ENCODE results near the gene HYLS1. TPM values are rescaled to one million over a fixed set of nuclear protein-coding genes. Genes with fewer than 3 reads are reported as not detected.
"Not testable (repeated sequence)": the region's sequence is repeated elsewhere in the genome, so short reads cannot be mapped to it uniquely, and the experiment has no call there.

Gene HYLS1, protein sequence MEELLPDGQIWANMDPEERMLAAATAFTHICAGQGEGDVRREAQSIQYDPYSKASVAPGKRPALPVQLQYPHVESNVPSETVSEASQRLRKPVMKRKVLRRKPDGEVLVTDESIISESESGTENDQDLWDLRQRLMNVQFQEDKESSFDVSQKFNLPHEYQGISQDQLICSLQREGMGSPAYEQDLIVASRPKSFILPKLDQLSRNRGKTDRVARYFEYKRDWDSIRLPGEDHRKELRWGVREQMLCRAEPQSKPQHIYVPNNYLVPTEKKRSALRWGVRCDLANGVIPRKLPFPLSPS
- 1 to 10 TPM in 5 of 6 donors, under 1 TPM in 1; 0.55 to 6.3 (median 3.8) TPM for total RNA-seq

DNA sequence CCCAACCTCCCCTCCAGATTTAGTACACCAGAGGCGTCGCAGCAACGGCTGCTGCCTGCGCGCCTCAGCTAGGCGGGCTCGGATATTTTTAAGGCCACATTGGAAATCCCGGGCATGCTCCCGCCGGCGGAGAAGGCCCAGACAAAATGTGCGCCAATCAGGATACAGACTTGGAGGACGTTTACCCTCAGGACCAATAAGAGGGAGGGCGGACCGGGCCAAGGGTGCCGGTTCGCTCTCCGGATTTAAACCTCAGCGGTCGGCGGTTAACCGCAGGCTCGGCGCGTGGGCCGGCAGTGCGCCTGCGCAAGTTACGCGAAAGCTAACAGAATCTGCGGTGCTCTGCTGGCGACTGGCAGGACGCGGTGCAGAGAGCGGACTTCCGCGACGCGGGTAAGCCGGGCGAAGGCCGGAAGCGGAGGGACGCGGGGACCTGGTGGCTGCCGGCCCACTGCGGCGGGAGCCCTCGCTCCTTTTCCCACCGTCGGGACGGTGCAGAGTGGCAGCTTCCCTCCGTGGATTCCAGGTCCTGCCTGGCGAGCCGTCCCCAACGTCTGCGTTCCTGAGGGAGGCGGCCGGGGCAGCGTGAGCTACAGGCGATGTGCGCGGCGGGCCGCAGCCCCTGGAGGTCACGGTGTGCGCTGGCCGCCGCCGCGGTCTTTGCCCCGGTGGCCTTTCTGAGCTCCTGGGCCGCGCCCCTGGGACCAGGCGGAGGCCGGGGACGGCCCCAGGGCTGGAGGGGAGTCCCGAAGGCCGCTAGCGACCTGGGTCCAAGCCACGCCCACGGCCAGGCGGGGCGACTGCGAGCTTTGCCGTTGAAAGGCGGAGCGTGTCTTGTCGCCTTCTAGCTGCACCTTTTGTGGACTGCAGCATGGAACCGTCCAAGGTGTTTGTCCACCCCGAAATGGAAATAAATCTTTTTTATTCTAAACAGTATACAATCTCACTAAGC is at the start of gene HYLS1:
Gene HYLS1, plus strand, starts transcription at position 296 of the 952 bp plus-strand sequence. CDS start 11,701 bp downstream, outside the sequence.
- H3K4me3 ChIP-seq: peak within 1 kb of the TSS; percentile 61 to 79 (median 76)
- TF ChIP-seq POLR2AphosphoS5 (IDR thresholded peaks at IDR 0.05) (peak; percentile 76 to 84), EP300 (IDR thresholded peaks at IDR 0.05) (peak in 1 of 4 donors; percentile 27), POLR2A (IDR thresholded peaks at IDR 0.05) (peak in 3 of 4 donors; percentile 40 to 74 (median 71))
- TF ChIP-seq, protein P1, sequence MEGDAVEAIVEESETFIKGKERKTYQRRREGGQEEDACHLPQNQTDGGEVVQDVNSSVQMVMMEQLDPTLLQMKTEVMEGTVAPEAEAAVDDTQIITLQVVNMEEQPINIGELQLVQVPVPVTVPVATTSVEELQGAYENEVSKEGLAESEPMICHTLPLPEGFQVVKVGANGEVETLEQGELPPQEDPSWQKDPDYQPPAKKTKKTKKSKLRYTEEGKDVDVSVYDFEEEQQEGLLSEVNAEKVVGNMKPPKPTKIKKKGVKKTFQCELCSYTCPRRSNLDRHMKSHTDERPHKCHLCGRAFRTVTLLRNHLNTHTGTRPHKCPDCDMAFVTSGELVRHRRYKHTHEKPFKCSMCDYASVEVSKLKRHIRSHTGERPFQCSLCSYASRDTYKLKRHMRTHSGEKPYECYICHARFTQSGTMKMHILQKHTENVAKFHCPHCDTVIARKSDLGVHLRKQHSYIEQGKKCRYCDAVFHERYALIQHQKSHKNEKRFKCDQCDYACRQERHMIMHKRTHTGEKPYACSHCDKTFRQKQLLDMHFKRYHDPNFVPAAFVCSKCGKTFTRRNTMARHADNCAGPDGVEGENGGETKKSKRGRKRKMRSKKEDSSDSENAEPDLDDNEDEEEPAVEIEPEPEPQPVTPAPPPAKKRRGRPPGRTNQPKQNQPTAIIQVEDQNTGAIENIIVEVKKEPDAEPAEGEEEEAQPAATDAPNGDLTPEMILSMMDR (IDR thresholded peaks at IDR 0.05): peak in 4 of 6 experiments; percentile 3 to 43 (median 30)
- no peaks in the 10 kb centered on the region for H3K9me3 ChIP-seq
- peak within 1 kb of the TSS; percentile 84 to 94 (median 92) for H3K27ac ChIP-seq
- DNase-seq (peak; percentile 95 to 99), ATAC-seq (ENCODE audit: low FRiP score in 2 of 2) (peak; percentile 98 to 99)
- WGBS, 2 donors: 0 to 2% methylated on average over 5 to 78 of the region's 91 CpGs
- H3K4me1 ChIP-seq: peaks cover 5 to 21% (median 11%) of the 10 kb centered on the region in 4 donors
- peaks cover 0 to 7% (median 0%) of the 10 kb centered on the region in 4 donors for H3K36me3 ChIP-seq
- H3K27me3 ChIP-seq: no peaks in the 10 kb centered on the region

DNA sequence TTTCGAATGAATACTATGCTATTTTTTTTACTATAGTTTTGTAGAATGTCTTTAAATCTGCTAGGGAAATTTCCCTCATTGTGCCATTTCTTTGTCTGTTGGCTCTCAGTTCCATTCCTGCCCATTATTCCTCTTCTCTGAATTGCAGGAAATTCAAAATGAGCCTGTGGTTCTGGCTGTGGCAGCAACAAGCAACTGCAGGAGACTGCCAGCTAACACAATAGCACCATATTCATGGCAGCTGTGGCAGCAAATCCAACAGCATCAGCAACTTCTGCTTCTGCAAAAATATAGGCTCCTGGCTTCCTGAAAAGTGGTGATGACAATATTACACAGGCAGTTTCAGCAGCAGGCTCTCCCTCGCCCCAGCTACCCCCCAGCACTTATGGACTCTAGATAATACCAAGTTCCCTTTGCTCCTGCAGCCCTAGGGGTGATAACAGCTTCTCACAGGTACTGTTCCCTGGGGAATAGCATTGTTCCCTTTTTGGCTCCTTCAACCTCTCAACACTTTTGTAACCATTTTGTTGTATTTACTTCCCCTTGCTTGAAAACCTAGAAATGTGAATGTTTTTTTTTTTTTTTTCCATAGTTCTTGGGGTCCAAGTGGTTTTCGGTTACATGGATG is 45.0 kb upstream of the HYLS1 start:
- Histone ChIP-seq H3K4me1 (no peaks in the 10 kb centered on the region), H3K27ac (no peak overlapping the region), H3K27me3 (no peaks in the 10 kb centered on the region), H3K36me3 (no peaks in the 10 kb centered on the region), H3K9me3 (peaks cover 6 to 22% (median 16%) of the 10 kb centered on the region in 4 donors), H3K4me3 (no peak overlapping the region)
- ATAC-seq (ENCODE audit: low FRiP score in 2 of 2): no peak
- DNase-seq: no peak
- TF ChIP-seq POLR2AphosphoS5 (IDR thresholded peaks at IDR 0.05): no peak
- TF ChIP-seq, protein P1 (IDR thresholded peaks at IDR 0.05): no peak
- TF ChIP-seq POLR2A (IDR thresholded peaks at IDR 0.05): no peak
- TF ChIP-seq EP300 (IDR thresholded peaks at IDR 0.05): no peak
- WGBS, 2 donors: 72 to 77% methylated on average over 3 of the region's 3 CpGs

DNA sequence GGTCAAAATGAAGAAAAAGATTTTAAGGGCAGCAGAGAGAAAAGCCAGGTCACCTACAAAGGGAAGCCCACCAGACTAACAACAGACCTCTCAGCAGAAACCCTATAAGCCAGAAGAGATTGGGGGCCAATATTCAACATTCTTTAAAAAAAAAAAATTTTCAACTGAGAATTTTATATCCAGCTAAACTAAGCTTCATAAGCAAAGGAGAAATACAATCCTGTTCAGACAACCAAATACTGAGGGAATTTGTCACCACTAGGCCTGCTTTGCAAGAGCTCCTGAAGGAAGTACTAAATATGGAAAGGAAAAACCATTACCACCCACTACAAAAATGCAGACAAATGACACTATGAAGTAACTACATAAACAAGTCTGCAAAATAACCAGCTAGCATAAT is 41.3 kb upstream of the HYLS1 start:
- TF ChIP-seq, protein P1 (IDR thresholded peaks at IDR 0.05): no peak
- no peak for TF ChIP-seq POLR2AphosphoS5 (IDR thresholded peaks at IDR 0.05)
- TF ChIP-seq POLR2A (IDR thresholded peaks at IDR 0.05): no peak
- TF ChIP-seq EP300 (IDR thresholded peaks at IDR 0.05): no peak
- Histone ChIP-seq H3K9me3 (peaks cover 6 to 22% (median 16%) of the 10 kb centered on the region in 4 donors), H3K36me3 (no peaks in the 10 kb centered on the region), H3K4me3 (no peak overlapping the region), H3K27me3 (no peaks in the 10 kb centered on the region), H3K4me1 (no peaks in the 10 kb centered on the region), H3K27ac (no peak overlapping the region)
- no peak for ATAC-seq (ENCODE audit: low FRiP score in 2 of 2)
- no peak for DNase-seq

DNA sequence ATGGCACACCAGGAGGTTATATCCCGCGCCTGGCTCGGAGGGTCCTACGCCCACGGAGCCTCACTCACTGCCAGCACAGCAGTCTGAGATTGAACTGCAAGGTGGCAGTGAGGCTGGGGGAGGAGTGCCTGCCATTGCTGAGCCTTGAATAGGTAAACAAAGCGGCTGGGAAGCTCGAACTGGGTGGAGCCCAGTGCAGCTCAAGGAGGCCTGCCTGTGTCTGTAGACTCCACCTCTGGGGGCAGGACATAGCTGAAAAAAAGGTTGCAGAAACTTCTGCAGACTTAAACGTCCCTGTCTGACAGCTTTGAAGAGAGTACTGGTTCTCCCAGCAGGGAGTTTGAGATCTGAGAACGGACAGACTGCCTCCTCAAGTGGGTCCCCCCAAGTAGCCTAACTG is 29.8 kb upstream of the HYLS1 start:
- WGBS, 2 donors: 89 to 94% methylated on average over 7 to 9 of the region's 9 CpGs
- H3K9me3 ChIP-seq, H3K36me3 ChIP-seq: not testable (repeated sequence)

DNA sequence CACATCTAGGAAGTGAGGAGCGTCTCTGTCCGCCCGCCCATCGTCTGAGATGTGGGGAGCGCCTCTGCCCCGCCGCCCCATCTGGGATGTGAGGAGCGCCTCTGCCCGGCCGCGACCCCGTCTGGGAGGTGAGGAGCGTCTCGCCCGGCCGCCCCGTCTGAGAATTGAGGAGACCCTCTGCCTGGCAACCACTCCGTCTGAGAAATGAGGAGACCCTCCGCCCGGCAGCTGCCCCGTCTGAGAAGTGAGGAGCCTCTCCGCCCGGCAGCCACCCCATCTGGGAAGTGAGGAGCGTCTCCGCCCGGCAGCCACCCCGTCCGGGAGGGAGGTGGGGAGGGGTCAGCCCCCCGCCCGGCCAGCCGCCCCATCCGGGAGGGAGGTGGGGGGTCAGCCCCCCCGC is 24.7 kb upstream of the HYLS1 start:
- H3K36me3 ChIP-seq; H3K9me3 ChIP-seq; H3K27me3 ChIP-seq; ATAC-seq (ENCODE audit: low FRiP score in 2 of 2); H3K4me1 ChIP-seq; H3K4me3 ChIP-seq; H3K27ac ChIP-seq: not testable (repeated sequence)
- 90% methylated on average over 8 of the region's 33 CpGs; no CpG with 5 or more reads in 1 of the 2 donors for WGBS, 2 donors
- peak in 1 of 2 donors; percentile 63 for DNase-seq

More for the DNA sequence above, 29.8 kb upstream of the HYLS1 start:
- not testable (repeated sequence) for H3K27ac ChIP-seq; H3K4me3 ChIP-seq; H3K4me1 ChIP-seq; H3K27me3 ChIP-seq; ATAC-seq (ENCODE audit: low FRiP score in 2 of 2)
- DNase-seq: peak in 1 of 2 donors; percentile 32

DNA sequence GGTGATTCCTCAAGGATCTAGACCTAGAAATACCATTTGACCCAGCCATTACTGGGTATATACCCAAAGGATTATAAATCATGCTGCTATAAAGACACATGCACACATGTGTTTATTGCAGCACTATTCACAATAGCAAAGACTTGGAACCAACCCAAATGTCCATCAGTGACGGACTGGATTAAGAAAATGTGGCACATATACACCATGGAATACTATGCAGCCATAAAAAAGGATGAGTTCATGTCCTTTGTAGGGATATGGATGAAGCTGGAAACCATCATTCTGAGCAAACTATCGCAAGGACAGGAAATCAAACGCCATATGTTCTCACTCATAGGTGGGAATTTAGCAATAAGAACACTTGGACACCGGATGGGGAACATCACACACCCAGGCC is 22.1 kb upstream of the HYLS1 start:
- not testable (repeated sequence) for H3K9me3 ChIP-seq; H3K27me3 ChIP-seq; H3K4me1 ChIP-seq; H3K27ac ChIP-seq; DNase-seq; ATAC-seq (ENCODE audit: low FRiP score in 2 of 2); H3K4me3 ChIP-seq; H3K36me3 ChIP-seq
- WGBS, 2 donors: 88 to 96% methylated on average over 4 of the region's 4 CpGs
